ENCODE data around the gene ZNF883.

DNA sequence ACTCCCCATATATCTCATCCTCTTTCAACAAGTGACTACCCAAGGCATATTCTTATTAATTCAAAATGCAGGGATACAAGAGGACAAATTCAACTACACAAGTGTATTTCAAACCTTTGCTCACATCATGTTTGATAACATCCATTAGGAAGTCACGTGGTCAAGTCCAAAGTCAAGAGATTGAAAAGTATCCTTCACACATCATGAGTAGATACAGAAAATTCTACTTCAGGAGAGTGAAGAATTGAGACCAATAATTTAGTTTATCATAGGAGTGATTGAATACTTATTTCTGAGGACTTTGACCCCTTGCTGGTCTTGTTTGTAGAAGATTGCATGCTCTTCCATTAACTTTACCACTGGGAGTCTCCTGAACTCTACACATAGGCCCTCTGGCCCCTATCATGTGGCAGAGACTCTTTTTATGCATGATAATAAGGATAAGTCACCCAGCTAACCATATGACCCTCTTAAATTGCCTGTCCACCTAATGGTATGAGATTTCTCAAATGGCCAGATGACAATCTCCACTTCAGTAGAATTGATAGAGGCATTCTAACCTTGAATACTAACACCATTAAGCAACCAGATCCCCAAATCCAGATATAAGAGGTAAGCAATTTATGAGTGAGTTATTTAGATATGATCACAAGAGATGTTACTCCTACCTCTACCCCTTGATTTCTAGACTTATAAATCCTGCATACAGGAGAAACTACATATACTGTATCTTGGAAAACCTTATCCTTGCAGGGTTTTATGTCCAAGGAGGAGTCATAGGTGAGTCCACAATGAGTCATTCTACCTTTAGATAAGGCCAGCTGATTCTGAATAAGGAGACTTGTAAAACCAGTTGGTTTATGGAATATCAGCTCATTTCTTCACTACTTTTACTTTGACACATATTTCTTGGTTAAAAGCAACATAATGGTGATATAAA lies 94.7 kb downstream of the ZNF883 start:
- TF ChIP-seq, protein P1, sequence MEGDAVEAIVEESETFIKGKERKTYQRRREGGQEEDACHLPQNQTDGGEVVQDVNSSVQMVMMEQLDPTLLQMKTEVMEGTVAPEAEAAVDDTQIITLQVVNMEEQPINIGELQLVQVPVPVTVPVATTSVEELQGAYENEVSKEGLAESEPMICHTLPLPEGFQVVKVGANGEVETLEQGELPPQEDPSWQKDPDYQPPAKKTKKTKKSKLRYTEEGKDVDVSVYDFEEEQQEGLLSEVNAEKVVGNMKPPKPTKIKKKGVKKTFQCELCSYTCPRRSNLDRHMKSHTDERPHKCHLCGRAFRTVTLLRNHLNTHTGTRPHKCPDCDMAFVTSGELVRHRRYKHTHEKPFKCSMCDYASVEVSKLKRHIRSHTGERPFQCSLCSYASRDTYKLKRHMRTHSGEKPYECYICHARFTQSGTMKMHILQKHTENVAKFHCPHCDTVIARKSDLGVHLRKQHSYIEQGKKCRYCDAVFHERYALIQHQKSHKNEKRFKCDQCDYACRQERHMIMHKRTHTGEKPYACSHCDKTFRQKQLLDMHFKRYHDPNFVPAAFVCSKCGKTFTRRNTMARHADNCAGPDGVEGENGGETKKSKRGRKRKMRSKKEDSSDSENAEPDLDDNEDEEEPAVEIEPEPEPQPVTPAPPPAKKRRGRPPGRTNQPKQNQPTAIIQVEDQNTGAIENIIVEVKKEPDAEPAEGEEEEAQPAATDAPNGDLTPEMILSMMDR (IDR thresholded peaks at IDR 0.05): no peak
- TF ChIP-seq POLR2AphosphoS5 (IDR thresholded peaks at IDR 0.05): no peak

All from esophagus muscularis mucosa (tissue), 3 donors.